ENCODE results near the gene ZG16B.
A peak's percentile ranks its signal among the peaks of the same experiment; 100 is the strongest.

- no peak for TF ChIP-seq CTCF (IDR thresholded peaks at IDR 0.05)
- TF ChIP-seq POLR2AphosphoS5 (IDR thresholded peaks at IDR 0.05): peak; percentile 76
- TF ChIP-seq POLR2A (IDR thresholded peaks at IDR 0.05): no peak
Observed at GRCh38 chr16:2835638-2836493, 5.8 kb downstream of the ZG16B start.

Data from prostate gland (tissue), 2 donors.